ENCODE measurements around the gene MEX3D.
"Not testable (repeated sequence)": the region's sequence is repeated elsewhere in the genome, so short reads cannot be mapped to it uniquely, and the experiment has no call there.

The MEX3D gene

DNA sequence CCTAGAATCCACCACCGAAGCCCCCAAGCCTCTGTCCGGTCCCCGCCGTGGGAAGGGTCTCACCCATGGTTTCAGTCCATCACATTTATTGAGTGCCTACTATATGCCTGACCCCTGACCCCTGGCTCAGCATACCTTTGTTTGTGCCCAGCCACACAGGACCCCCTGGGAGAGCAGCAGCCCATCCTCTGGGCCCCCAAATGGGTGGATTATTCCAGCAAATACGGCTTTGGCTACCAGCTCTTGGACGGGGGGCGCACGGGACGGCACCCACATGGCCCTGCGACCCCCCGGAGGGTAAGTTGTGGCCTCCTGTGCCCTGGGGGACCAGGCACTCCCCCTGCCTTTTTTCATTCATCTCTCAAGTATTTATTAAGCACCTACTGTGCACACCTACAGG is 36.5 kb downstream of the MEX3D start:
- POLR2A ChIA-PET = no interaction called here
- CTCF ChIA-PET = interaction anchor here (1.1 to 2.2 kb wide), 2 partner anchors 15 to 236 kb away, joined by 3 to 6 read pairs; no protein-coding TSS in a partner anchor
- no peak for TF ChIP-seq CTCF (IDR thresholded peaks at IDR 0.05; ENCODE audit: insufficient read depth, low read length, missing control alignments)
- H3K4me3 ChIP-seq (ENCODE audit: low read depth, low read length) = no peak overlapping the region
- DNase-seq (ENCODE audit: low read depth, low spot score) = no peak

DNA sequence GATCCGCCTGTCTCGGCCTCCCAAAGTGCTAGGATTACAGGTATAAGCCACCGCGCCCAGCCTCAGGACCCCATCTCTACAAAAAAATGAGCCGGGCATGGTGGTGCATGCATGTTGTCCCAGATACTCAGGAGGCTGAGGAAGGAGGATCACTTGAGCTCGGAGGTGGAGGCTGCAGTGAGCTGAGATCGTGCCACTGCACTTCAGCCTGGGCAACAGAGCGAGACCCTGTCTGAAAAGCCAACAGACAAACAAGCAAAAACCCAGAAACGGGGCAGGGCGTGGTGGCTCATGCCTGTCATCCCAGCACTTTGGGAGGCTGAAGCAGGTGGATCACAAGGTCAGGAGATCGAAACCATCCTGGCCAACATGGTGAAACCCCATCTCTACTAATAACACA is 37.3 kb downstream of the MEX3D start:
- DNase-seq (ENCODE audit: low read depth, low spot score); POLR2A ChIA-PET; H3K4me3 ChIP-seq (ENCODE audit: low read depth, low read length): not testable (repeated sequence)
- CTCF ChIA-PET = interaction anchor here (2.2 kb wide), 1 partner anchor 16 kb away, joined by 6 read pairs; no protein-coding TSS in a partner anchor

DNA sequence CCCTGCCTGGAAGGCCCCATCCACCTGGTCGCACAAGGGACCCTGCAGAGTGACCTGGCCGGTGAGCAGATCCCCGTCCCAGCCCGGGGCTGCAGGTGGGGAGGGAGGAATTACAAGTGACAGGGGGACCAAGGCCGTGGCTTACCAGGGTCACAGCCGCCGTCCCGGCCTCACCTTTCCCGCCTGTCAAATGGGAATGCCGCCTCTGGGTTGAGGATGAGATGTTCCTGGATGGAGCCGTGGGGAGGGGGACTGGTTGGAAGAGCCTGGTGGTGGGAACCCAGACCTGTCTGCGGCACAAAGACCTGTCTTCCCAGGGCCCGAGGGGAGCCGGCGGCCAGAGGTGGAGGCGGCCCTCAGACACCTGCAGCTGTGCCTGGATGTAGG is 38.7 kb downstream of the MEX3D start:
- ChIA-PET POLR2A (no interaction called here), CTCF (interaction anchor here (1.1 to 2.2 kb wide), 2 partner anchors 17 to 23 kb away, joined by 3 to 6 read pairs; no protein-coding TSS in a partner anchor)
- no peak overlapping the region for H3K4me3 ChIP-seq (ENCODE audit: low read depth, low read length)
- DNase-seq (ENCODE audit: low read depth, low spot score) = no peak
- TF ChIP-seq CTCF (IDR thresholded peaks at IDR 0.05; ENCODE audit: insufficient read depth, low read length, missing control alignments) = no peak

- H3K4me3 ChIP-seq (ENCODE audit: low read depth, low read length) = no peak overlapping the region
- ChIA-PET POLR2A (no interaction called here), CTCF (interaction anchor here (1.1 kb wide), 1 partner anchor 23 kb away, joined by 3 read pairs; no protein-coding TSS in a partner anchor)
- TF ChIP-seq CTCF (IDR thresholded peaks at IDR 0.05; ENCODE audit: insufficient read depth, low read length, missing control alignments) = no peak
- no peak for DNase-seq (ENCODE audit: low read depth, low spot score)
Measured at GRCh38 chr19:1528596-1529429, 39.3 kb downstream of the MEX3D start.

- TF ChIP-seq CTCF (IDR thresholded peaks at IDR 0.05; ENCODE audit: insufficient read depth, low read length, missing control alignments) = no peak
- no peak for DNase-seq (ENCODE audit: low read depth, low spot score)
- POLR2A ChIA-PET = no interaction called here
- CTCF ChIA-PET = interaction anchor here (1.0 kb wide), 1 partner anchor 13 kb away, joined by 4 read pairs; no protein-coding TSS in a partner anchor
- no peak overlapping the region for H3K4me3 ChIP-seq (ENCODE audit: low read depth, low read length)
Measured at GRCh38 chr19:1527650-1528309, 40.3 kb downstream of the MEX3D start.

DNA sequence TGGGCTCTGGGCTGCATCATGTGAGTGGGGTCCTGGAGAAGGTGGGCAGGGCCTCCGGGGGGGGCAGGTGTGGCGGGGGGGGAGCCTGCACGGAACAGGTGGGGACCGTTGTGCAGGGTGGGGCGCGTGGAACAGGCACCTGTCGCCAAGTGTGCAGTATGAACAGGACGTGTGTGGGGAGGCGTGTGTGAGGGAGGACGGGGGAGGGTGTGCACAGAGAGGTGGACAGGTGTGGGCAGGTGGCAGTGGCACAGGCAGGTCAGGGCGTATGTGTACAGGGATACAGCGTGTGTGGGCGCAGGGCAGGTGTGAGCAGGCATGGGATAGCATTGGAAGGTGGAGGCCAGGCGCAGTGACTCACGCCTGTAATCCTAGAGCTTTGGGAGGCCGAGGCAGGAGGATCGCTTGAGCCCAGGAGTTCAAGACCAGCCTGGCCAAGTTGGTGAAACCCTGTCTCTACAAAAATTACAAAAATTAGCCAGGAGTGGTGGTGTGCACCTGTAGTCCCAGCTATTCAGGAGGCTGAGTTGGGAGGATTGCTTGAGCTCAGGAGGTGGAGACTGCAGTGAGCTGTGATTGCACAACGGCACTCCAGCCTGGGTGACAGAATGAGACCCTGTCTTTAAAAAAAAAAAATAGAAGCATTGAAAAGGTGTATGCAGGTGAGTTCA is 41.0 kb downstream of the MEX3D start:
- DNase-seq (ENCODE audit: low read depth, low spot score) = no peak
- no peak for TF ChIP-seq CTCF (IDR thresholded peaks at IDR 0.05; ENCODE audit: insufficient read depth, low read length, missing control alignments)
- CTCF ChIA-PET = interaction anchor here (1.0 kb wide), 1 partner anchor 13 kb away, joined by 4 read pairs; no protein-coding TSS in a partner anchor
- POLR2A ChIA-PET = no interaction called here
- H3K4me3 ChIP-seq (ENCODE audit: low read depth, low read length) = no peak overlapping the region

All from AG04449 (cell line).